Measurements from ENCODE around the gene SCGB1C1.

The SCGB1C1 gene

GRCh38 chr11:197741-198235 lies 4.9 kb downstream of the SCGB1C1 start:
- H3K4me3 ChIP-seq (ENCODE audit: control insufficient read depth, low read depth, low read length), result no peak overlapping the region
- no peak for TF ChIP-seq CTCF (IDR thresholded peaks at IDR 0.05; ENCODE audit: control insufficient read depth, insufficient read depth, low read depth, low read length, missing control alignments)
- DNase-seq (ENCODE audit: low read depth), result no peak

- no peak for DNase-seq (ENCODE audit: low read depth)
- no peak overlapping the region for H3K4me3 ChIP-seq (ENCODE audit: control insufficient read depth, low read depth, low read length)
- TF ChIP-seq CTCF (IDR thresholded peaks at IDR 0.05; ENCODE audit: control insufficient read depth, insufficient read depth, low read depth, low read length, missing control alignments), result no peak
Observed at GRCh38 chr11:198236-198806, 5.4 kb downstream of the SCGB1C1 start.

- TF ChIP-seq CTCF (IDR thresholded peaks at IDR 0.05; ENCODE audit: control insufficient read depth, insufficient read depth, low read depth, low read length, missing control alignments), result no peak
- H3K4me3 ChIP-seq (ENCODE audit: control insufficient read depth, low read depth, low read length), result no peak overlapping the region
- no peak for DNase-seq (ENCODE audit: low read depth)
Observed at GRCh38 chr11:199004-199581, 6.2 kb downstream of the SCGB1C1 start.

GRCh38 chr11:199782-200181 lies 6.9 kb downstream of the SCGB1C1 start:
- no peak for TF ChIP-seq CTCF (IDR thresholded peaks at IDR 0.05; ENCODE audit: control insufficient read depth, insufficient read depth, low read depth, low read length, missing control alignments)
- no peak overlapping the region for H3K4me3 ChIP-seq (ENCODE audit: control insufficient read depth, low read depth, low read length)
- no peak for DNase-seq (ENCODE audit: low read depth)

- no peak for TF ChIP-seq CTCF (IDR thresholded peaks at IDR 0.05; ENCODE audit: control insufficient read depth, insufficient read depth, low read depth, low read length, missing control alignments)
- DNase-seq (ENCODE audit: low read depth), result no peak
- H3K4me3 ChIP-seq (ENCODE audit: control insufficient read depth, low read depth, low read length), result no peak overlapping the region
Observed at GRCh38 chr11:200224-201003, 7.5 kb downstream of the SCGB1C1 start.

GRCh38 chr11:201966-202365 lies 9.1 kb downstream of the SCGB1C1 start:
- DNase-seq (ENCODE audit: low read depth), result no peak
- no peak for TF ChIP-seq CTCF (IDR thresholded peaks at IDR 0.05; ENCODE audit: control insufficient read depth, insufficient read depth, low read depth, low read length, missing control alignments)
- H3K4me3 ChIP-seq (ENCODE audit: control insufficient read depth, low read depth, low read length), result no peak overlapping the region
